Measurements from ENCODE around the gene NCLN.
"Not testable (repeated sequence)": the region's sequence is repeated elsewhere in the genome, so short reads cannot be mapped to it uniquely, and the experiment has no call there.

The NCLN gene

GRCh38 chr19:3234800-3235199 is 49.1 kb downstream of the NCLN start:
- H3K4me1 ChIP-seq (ENCODE audit: insufficient read depth, poor library complexity, severe bottlenecking): no peaks in the 10 kb centered on the region
- ATAC-seq (ENCODE audit: low read depth): no peak
- H3K9me3 ChIP-seq (ENCODE audit: severe bottlenecking): no peaks in the 10 kb centered on the region
- TF ChIP-seq CTCF (IDR thresholded peaks at IDR 0.05; ENCODE audit: poor library complexity, severe bottlenecking): no peak
- DNase-seq (ENCODE audit: low spot score): no peak
- no peak overlapping the region for H3K4me3 ChIP-seq (ENCODE audit: severe bottlenecking)
- no peaks in the 10 kb centered on the region for H3K36me3 ChIP-seq (ENCODE audit: low read depth)
- H3K27ac ChIP-seq (ENCODE audit: poor library complexity, severe bottlenecking): no peak overlapping the region
- no peaks in the 10 kb centered on the region for H3K27me3 ChIP-seq (ENCODE audit: insufficient read depth, poor library complexity, severe bottlenecking)

- not testable (repeated sequence) for H3K27me3 ChIP-seq (ENCODE audit: insufficient read depth, poor library complexity, severe bottlenecking); H3K9me3 ChIP-seq (ENCODE audit: severe bottlenecking); ATAC-seq (ENCODE audit: low read depth); H3K4me1 ChIP-seq (ENCODE audit: insufficient read depth, poor library complexity, severe bottlenecking); DNase-seq (ENCODE audit: low spot score); H3K4me3 ChIP-seq (ENCODE audit: severe bottlenecking); H3K36me3 ChIP-seq (ENCODE audit: low read depth); H3K27ac ChIP-seq (ENCODE audit: poor library complexity, severe bottlenecking)
Measured at GRCh38 chr19:3235604-3236003, 49.9 kb downstream of the NCLN start.

DNA sequence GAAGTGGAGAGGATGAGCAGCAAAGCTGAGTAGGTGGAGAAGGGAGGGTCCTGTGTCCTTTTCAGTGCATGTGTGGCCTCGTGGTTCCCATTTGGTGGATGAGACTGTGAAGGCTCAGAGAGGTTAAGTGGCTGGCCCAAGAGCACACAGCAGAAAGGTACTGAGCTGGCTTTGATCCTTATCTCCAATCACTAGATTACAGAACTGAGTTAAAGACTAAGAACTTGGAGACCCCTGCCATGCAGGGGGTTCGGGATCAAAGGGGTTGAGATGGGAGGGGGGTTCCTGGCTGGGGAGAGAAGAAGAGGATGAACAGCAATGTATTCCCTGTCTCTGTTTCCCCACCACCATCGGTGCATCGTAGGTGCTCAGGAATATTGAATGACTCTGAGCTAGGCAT is 50.5 kb downstream of the NCLN start:
- no peaks in the 10 kb centered on the region for H3K36me3 ChIP-seq (ENCODE audit: low read depth)
- H3K27ac ChIP-seq (ENCODE audit: poor library complexity, severe bottlenecking): no peak overlapping the region
- no peak overlapping the region for H3K4me3 ChIP-seq (ENCODE audit: severe bottlenecking)
- no peaks in the 10 kb centered on the region for H3K27me3 ChIP-seq (ENCODE audit: insufficient read depth, poor library complexity, severe bottlenecking)
- DNase-seq (ENCODE audit: low spot score): no peak
- TF ChIP-seq CTCF (IDR thresholded peaks at IDR 0.05; ENCODE audit: poor library complexity, severe bottlenecking): no peak
- no peaks in the 10 kb centered on the region for H3K9me3 ChIP-seq (ENCODE audit: severe bottlenecking)
- ATAC-seq (ENCODE audit: low read depth): no peak
- no peaks in the 10 kb centered on the region for H3K4me1 ChIP-seq (ENCODE audit: insufficient read depth, poor library complexity, severe bottlenecking)

- Histone ChIP-seq H3K36me3 (ENCODE audit: low read depth) (no peaks in the 10 kb centered on the region), H3K9me3 (ENCODE audit: severe bottlenecking) (no peaks in the 10 kb centered on the region), H3K27ac (ENCODE audit: poor library complexity, severe bottlenecking) (no peak overlapping the region), H3K27me3 (ENCODE audit: insufficient read depth, poor library complexity, severe bottlenecking) (no peaks in the 10 kb centered on the region), H3K4me3 (ENCODE audit: severe bottlenecking) (no peak overlapping the region), H3K4me1 (ENCODE audit: insufficient read depth, poor library complexity, severe bottlenecking) (no peaks in the 10 kb centered on the region)
- ATAC-seq (ENCODE audit: low read depth) (no peak), DNase-seq (ENCODE audit: low spot score) (no peak)
- TF ChIP-seq CTCF (IDR thresholded peaks at IDR 0.05; ENCODE audit: poor library complexity, severe bottlenecking): no peak
Measured at GRCh38 chr19:3238066-3238561, 52.4 kb downstream of the NCLN start.

GRCh38 chr19:3239367-3239766 is 53.6 kb downstream of the NCLN start:
- no peak for ATAC-seq (ENCODE audit: low read depth)
- no peak for DNase-seq (ENCODE audit: low spot score)
- Histone ChIP-seq H3K27me3 (ENCODE audit: insufficient read depth, poor library complexity, severe bottlenecking) (no peaks in the 10 kb centered on the region), H3K36me3 (ENCODE audit: low read depth) (no peaks in the 10 kb centered on the region), H3K27ac (ENCODE audit: poor library complexity, severe bottlenecking) (no peak overlapping the region), H3K4me3 (ENCODE audit: severe bottlenecking) (no peak overlapping the region), H3K9me3 (ENCODE audit: severe bottlenecking) (no peaks in the 10 kb centered on the region), H3K4me1 (ENCODE audit: insufficient read depth, poor library complexity, severe bottlenecking) (no peaks in the 10 kb centered on the region)
- TF ChIP-seq CTCF (IDR thresholded peaks at IDR 0.05; ENCODE audit: poor library complexity, severe bottlenecking): no peak

Measured in RWPE2 (cell line).